Dedifferentiated amniotic fluid mesenchymal stem cell (primary cell): ENCODE measurements around the gene ST6GALNAC6.

Experiments
- DNase-seq: peaks from one replicate; pipeline ENCODE4 v3.0.0-alpha.2; 2016; ENCODE audit errors: extremely low spot score

Gene ST6GALNAC6

DNA sequence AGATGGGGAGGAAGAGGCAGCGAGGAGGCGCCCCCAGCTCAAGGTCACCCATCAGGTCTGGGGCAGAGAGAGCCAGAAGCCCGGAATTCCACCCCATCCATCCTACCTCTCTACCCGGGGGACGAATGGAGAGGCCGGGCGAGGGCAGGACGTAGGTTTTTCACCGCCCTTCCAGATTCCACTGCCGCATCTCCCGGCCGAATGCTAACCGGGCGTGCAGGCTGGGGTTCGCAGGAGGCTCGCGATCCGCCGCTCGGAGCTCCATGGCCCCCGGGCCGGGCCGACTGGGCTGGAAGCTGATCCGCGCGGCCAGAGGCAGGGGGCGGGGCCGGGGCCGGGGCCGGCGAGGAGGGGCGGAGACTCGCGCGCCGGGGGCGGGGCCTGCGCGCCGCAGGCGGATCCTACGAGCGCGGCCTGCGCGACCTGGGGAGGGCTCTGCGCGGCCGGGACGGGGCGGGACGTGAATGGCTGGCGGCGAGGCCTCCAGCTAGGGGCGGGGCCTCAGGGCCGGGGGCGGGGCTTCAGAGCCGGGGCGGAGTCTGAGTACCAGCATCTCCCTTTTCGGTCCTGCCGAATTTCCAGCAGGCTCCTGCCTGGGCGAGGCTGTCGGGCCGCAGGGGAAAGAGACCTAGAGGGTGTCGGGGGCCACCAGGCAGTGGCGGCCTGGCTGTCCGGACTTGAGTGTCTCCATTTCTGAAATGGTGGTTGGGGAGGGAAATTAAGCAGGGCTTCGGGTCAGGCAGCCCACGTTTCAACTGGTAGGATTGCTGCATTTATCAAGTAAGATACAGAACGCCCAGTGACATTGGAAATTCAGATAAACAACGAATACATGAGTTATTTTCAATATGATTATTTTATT is 17.5 kb upstream of the ST6GALNAC6 start, which contains the start of gene ST6GALNAC4:
TSS of gene ST6GALNAC4 (minus strand) at position 322 of the 862 bp plus-strand sequence. CDS start 622 bp downstream, outside the sequence.
- DNase-seq: peak; percentile 88

DNA sequence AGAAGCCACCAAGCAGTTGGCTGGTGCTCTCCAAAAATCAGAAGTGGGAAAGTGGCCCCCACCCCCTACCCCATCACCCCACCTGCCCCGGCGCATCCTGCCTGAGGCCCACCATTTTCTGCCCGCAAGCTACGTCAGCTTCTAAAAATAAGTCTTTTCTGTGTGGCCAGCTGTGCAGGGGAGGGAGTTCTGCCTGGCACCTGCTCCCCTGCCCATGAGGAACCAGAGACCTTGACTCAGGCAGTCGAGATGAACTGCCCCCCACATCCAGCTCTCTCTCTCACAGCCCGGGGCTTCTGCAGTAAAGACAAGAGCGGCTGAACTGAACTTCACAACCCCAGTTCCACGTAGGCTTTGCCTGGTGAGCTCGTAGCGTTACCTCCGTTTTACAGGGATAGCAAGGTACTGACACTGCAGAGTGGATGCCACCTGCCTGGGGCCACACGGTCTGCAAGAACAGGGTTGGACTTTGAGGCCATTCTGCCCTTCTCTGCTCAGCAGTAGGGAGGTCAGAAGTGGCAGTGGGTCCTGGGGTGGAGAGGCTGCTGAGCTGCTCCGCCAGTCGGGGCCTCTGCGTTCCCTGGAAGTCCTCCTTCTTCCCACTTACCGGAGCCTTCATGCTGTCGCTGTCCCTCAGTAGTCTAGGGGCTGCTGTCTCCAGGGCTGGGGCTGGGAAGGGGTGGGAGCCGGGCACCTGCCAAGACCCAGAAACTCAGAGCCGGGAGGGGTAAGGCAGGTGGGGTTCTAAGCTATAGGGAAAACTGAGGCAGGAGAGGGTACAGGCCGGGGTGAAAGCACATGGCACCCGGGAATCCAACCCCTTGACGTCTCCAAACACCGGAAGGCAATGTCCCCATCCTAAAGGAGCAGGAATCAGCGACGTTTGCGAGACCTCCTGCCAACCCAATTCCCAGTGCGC is 16.7 kb upstream of the ST6GALNAC6 start:
- DNase-seq: no peak

DNA sequence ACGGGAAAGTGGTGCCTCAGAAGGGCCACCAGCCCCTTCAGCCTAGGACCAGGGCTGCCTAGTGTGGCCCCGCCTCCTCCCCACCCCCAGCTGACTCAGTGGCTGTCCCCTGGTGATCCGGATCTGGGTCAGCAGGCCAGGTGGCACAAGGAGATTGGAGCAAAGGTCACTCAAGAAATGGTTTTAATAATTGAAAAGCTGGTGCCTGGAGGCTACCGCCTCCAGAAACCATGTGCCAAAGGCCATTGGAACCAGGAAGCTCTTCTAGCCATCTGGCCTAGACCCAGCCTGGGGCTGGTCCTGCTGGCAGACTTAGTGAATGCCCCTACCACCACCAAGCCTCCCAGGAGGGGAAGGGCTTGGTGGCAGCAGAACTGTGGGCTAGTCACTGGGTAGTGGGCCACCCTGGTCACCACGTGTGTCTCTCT is 15.9 kb upstream of the ST6GALNAC6 start:
- DNase-seq: no peak

DNA sequence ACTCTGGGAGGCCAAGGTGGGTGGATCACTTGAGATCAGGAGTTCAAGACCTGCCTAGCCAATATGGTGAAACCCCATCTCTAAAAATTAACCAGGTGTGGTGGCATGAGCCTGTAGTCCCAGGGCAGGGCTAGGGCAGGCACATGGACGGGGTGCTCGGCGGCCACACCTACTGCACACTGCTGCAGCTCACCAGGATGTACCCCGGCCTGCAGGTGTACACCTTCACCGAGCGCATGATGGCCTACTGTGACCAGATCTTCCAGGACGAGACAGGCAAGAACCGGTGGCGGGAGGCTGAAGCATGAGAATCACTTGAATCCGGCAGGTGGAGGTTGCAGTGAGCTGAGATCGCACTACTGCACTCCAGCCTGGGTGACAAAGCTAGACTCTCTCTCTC is 14.3 kb upstream of the ST6GALNAC6 start:
- no peak for DNase-seq

DNA sequence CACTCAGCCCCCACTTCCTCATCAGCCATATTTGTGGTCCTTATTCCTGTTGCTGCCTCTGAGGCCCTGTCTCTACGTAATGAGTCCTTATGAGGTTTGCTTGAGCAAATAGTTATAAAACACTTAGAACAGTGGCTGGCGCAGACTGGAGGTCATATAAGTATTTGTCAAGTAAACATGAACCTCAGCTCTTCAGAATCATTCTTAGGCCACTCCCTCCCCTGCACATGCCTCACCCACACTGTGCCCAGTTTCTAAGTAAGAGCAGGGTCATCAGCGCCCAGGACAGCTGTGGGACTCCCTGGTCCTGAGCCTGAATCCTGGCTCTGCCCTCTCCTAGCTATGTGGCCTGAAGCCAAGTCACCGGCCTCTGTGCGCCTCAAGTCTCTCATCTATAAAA is 13.5 kb upstream of the ST6GALNAC6 start:
- no peak for DNase-seq

DNA sequence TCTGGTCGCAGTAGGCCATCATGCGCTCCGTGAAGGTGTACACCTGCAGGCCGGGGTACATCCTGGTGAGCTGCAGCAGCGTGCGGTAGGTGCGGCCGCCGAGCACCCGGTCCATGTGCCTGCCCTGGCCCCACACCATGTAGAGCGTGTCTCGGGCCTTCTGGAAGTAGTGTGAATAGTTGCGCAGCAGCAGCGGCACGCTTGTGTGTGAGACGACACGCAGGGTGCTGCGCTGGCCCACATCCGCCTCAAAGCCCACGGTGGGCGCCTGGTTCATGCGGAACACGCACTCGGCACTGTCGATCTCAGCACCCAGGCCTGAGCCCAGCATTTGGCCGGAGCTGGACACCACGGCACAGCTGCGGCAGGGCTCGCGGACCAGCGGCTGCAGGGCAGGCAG is 12.9 kb upstream of the ST6GALNAC6 start:
- no peak for DNase-seq

DNA sequence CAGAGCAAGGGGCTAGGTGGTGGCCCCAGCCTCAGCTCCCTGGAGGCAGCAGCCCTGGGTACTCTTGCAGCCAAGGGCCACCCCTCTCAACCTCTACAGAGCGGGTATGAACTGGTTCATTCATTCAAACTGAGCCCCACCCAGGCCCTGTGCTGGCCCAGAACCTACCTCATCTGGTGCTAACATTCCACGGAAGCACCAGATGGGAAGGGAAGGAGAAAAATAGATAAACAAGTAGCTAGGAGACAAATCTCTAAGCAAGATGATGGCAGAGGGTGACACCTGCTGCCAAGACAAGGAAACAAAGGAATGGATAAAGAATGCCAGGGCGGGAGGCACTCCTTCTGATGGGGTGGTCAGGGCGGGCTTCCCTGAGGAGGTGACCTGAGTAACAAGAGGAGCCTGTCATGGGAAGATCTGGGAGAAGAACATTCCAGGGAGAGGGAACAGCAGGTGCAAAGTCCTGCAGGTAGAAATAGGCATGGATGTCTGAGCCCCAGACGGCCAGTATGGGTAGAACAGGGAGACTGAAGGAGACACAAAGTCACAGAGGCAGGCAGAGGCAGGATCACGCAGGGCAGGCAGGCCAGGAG is 11.3 kb upstream of the ST6GALNAC6 start:
- no peak for DNase-seq

DNA sequence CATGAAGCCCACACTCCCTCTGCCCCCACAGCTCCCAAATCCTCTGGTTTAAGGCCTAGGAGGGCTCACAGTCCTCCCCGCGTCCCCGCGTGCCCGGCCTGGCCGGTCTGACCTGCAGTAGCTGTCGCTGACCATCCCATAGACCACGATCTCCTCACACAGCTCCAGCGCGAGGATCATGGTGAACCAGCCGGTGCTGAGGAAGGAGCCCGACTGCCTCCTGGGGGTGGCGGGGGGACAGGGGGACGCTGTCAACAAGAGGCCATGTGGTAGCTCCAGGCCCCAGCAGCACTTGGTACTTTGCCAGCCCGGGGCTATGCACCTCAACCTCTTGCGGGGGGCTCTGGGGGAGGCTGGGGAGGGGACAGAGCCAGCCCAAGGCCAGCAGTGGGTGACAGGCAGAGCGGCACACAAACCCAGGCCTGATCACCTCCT is 10.5 kb upstream of the ST6GALNAC6 start:
- DNase-seq: no peak

DNA sequence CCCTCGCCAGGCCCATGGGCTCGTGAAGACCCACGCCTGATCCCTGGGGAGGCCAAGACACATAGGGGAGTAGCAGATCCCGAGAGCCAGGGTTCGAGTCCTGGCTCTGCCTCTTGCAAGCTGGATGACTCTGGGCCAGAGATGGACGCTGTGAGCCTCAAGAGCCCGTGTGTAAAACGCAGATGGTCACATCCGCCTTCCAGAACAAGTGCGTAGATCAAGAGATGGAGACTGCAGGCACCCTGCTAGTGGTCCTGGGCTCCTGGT is 9.2 kb upstream of the ST6GALNAC6 start:
- no peak for DNase-seq

DNA sequence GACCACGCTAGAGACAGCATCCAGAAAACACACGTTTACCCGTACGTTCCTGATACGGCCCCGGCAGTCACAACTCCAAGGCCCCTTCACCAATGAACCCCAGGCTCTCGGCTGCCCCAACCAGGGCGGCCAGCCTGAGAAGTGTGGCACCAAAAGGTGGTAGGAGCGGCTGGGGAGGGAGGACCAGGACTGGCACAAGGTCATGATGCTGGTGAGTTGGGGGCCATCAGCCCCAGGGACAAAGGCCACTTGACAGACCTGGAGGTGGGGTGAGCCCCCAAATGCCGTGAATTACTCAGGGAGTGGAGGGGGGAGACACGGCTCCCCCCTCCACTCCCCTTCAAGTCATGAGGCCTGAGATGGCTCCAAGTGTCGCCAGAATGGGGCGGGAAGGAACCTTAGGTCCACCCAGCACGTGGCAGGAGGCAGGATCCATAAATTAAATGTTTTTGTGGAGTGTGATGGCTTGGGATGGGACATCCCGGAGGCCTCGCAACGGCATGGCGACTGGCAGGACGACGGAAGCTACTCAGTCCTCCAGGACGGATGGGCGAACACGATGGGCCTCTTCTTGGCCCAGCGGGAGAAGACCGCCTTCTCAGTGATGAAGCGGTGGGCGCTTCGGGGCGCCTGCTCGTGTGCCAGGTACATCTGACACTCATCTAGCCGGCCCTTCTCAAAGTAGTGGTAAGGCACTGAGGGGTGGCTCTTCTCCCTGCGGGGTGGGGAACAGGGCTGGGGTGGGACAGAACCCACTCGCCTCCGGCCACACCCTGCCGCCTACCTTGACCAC is 8.7 kb upstream of the ST6GALNAC6 start:
- DNase-seq: no peak

DNA sequence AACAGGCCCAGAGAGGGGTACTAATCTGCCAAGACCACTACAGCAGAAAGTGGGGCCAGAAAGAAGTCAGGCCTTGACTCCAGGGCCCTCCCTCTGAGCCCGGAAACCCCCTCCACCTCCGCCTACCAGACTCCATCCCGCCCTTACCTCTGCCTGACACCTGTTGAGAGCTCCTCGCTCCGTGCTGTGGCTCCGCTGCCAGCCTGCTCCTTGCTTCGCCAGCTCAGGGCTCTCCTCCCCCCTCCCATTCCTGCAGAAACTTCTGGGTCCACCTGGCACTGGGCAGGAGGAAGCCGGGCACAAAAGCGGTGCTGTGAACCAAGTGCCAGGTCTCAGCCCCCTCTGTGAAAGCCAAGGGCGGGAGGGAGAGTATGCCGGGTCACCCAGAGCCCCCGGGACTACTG is 6.4 kb upstream of the ST6GALNAC6 start:
- DNase-seq: no peak

DNA sequence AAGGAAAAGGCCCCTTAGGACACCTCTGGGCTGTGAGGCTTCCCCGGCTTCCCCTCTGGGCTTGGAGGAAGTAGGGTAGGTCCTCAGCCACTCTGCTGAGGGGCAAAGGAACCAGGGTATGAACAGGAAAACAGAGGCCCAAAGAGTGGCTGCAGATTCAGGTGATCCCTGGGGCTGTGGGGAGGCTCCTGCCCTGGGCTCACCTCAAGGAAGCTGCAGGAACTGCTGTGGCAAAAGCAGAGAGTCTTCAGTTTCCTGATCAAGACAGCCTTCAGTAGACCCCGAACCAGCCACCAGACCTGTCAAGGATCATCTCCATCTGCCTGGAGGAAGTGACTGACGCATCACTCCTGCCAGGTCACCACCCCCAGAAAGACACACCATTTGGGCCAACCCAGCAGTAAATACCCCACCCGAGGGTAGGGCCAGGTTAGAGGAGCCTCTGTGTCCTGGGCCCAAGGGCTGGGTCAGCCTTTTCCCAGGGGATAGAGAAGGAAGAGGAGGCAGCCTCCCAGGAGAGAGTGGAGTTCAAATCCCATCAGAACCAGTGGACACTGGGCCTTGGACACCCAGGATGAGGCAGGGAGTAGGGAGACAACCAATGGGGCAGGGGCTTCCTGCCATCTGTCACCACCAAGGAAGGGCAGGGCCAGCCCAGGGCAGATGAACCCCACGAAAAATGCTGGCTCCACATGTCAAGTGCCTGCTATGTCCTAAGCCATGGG is 5.8 kb upstream of the ST6GALNAC6 start:
- no peak for DNase-seq

DNA sequence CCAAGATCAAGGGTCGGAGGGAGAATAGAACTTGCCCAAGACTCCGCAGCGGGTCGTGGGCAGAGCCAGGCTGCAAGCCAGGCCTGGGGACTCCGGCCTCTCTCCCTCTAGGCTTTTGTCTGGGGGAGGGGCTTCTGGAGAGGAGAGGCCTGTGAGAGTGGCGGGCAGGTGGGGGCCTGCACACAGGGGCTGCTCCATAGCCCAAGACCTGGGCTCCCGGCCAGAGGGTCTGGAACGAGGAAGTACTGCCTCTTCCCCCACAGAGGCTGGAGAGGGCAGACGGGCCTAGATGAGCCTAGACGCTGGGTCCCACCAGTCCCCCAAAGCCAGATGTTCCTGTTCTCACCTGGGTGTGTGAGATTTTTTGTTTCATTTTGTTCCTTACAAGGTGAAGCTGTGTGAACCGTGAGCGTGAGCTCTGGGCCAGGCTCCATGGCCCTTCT is 5.2 kb upstream of the ST6GALNAC6 start:
- DNase-seq: no peak

DNA sequence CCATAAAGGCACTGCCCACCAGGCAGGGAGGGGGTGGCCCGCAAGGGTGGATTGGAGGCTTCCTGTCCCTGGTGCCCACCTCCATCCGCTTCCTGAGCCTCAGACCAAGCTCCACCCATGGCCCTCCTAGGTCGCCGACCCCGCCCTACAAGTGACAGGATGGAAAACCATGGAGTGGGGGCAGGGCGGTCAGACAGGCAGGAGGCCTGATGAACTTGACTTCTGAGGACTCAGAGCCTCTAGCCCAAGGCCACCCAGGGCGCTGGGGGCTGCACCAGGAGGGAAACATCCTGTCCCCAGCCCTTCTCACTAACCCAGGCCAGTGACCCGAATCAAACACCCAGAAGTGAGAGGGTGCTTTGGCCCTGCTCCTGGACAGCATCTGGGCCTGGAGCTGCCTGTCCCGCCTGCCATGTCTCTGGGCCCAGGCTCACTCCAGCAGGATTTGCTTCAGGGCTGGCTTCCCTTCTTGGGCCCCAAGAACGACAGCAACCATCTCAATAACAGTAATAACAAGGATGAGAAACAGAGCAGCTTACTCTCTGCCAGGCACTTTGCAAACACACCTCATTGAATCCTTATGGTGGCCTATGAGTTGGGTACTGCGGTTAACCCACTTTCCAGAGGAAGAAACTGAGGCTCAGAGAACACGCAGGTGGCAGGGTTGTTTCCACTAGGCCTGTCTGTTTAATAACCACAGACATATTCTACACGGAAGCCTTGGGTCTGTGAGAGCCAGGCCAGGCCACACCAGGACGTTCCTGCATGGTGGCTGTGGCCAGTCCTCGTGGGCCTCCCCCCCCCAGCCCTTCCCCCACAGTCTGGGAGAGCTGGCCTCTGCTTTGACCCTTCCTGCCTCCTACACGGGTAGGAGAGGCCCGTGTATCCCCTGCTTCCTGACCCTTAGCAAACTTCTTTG is 4.4 kb upstream of the ST6GALNAC6 start:
- no peak for DNase-seq

DNA sequence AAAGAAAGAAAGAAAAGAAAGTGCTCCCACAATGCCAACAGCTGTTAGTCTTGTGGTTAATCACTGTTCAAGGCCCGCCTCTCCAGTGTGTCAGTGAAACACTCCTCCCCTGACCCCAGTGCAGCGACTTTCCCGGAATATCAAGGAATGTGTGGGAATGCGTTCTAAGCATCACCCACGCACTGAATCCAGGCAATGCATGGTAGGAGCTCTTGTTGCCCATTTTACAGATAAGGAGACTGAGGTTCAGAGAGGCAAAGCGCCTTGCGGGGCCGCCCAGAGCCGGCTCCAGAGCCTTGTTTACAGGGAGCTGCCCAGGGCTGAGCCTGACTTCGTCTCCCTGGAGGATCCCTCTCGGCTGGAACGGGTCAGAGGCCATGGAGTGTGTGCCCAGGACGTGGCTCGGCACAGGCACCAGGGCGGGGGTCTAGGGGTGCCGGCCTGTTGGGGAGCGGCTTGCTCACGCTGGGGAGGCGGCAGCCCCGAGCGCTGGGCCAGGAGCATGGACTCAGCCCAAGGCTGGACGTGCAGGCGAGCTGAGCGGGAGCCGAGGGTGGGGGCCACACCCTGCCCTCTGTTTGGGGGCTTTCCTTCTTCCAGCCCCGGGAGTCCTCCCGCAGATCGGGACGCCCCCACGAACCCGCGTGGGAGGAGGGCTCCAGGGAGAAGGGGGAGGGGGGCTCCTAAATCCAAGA is 823 bp downstream of the ST6GALNAC6 start:
- peak; percentile 52 for DNase-seq

DNA sequence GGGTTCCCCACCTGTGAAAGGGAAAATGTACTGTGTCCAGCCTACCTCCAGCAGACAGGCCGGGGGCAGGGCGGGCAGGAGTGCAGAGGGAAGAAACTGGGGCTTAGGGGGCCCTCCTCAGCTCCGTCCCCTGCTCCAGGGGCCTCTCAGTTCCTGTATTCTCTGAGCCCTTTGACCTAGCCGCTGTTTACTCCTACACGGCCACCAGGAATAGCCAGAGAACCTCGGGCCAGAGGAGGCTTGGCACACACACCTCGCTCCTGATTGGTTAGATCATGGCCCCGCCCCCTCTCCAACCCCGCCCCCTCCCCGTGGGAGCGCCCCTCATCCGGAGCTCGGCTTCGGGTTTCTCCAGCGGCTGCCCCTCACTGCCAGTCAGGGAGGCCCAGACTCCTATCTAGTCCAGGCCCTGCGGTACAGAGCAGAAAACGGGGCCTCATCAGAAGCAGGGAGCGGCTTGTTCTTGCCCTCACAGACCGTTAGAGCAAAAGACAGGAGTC is 2.2 kb downstream of the ST6GALNAC6 start:
- DNase-seq: peak; percentile 39

DNA sequence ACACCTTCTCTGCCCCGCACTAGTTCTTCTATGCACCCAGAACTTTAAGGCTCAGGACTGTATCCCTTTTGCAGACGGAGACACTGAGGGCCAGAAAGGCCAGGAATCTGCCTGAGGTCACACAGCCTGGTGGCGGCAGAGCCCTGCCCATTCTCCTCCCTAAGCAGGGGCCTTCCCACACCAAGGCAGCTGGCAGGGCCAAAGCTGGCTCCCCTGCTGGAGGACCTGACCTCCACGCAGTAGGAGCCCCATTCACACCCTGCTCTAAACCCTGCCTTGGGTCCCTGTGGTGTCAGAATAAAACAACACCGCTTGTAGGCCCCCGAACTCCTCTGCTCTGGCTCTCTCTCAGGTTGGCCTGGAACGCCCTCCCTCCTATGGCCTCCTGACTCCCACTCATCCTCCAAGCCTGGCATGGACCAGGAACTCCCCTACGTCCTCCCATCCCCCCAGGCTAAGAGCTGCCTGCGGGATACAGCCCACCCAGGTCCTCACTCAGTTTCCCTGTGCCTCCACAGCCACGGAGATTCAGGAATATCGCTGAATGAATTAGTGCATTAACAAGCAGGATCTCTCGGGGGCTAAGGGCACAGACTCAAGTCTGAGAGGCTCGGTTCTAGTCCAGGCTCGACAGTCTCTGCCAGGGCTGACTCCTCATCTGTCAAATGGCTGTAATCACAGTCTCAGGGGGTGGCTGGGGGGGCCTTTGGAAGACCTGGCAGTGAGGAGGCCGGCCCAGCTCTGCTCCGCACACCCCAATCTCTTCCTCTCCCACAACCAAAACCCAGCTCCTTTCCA is 2.8 kb downstream of the ST6GALNAC6 start:
- DNase-seq: no peak

DNA sequence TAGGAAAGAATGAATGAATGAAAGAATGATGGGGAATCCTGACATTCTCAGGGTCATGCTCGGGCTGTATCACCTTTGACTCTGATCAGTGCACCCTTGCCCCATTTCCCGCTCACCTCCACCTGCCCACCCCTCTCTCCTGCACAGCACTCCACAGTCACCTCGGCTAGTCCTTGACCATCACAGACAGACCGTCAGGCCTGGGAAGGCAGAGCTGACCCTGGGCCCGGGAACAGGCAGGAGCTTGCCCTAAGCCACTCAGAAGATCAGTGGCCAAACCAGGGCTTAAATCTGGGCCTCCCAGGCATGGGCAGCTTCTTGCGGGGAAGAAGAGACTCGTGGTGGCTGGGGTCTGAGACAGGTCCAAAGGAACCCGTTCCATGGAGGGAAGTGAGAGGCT is 3.6 kb downstream of the ST6GALNAC6 start:
- no peak for DNase-seq
